GM18867 (cell line): ENCODE results near the gene RNFT2.
"Not testable (repeated sequence)": the region's sequence is repeated elsewhere in the genome, so short reads cannot be mapped to it uniquely, and the experiment has no call there.

ENCODE experiments used
- ATAC-seq: cut with Tn5 transposase; IDR thresholded peaks from one replicate; pipeline ENCODE4 v1.9.1; 2021; ENCODE audit warnings: mild to moderate bottlenecking, moderate library complexity; ENCODE audit not compliant: unreplicated experiment

Gene RNFT2

GRCh38 chr12:116742787-116743186 is 4.7 kb downstream of the RNFT2 start:
- not testable (repeated sequence) for ATAC-seq

DNA sequence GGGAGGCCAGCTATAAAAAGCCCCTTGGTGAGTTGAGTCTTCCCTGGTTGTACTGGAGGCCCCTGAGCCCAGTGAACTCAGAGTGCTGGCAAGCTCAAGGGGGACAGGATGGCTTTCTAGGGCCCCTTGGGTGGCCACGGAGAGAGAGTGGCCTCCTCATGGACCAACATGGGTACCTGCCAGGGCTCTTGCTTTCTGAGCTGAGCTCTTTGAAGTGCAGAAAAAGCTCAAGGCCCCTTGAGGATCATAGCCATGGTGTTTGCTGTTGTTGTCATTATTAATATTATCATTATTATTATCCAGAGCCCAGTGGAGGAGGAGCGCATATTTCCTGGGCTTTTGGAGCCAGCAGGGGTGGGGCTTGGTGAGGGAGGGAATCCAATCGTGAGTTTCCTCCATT is 6.7 kb downstream of the RNFT2 start:
- ATAC-seq = no peak

- ATAC-seq = no peak
Observed at GRCh38 chr12:116745554-116745953, 7.4 kb downstream of the RNFT2 start.

GRCh38 chr12:116749884-116750283 is 11.8 kb downstream of the RNFT2 start:
- ATAC-seq = no peak

- ATAC-seq = no peak
Observed at GRCh38 chr12:116750298-116750697, 12.2 kb downstream of the RNFT2 start.

DNA sequence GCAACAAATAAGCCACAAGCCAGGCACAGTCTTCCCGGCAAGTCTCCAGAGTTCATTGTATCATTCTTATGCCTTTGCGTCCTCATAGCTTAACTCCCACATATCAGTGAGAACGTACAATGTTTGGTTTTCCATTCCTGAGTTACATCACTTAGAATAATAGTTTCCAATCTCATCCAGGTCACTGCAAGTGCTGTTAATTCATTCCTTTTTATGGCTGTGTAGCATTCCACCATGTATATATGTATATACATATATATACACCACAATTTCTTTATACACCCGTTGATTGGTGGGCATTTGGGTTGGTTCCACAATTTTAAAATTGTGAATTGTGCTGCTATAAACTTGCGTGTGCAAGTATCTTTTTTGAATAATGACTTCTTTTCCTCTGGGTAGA is 16.0 kb downstream of the RNFT2 start:
- not testable (repeated sequence) for ATAC-seq

GRCh38 chr12:116754783-116755182 is 16.7 kb downstream of the RNFT2 start:
- not testable (repeated sequence) for ATAC-seq

GRCh38 chr12:116759783-116760621 is 21.9 kb downstream of the RNFT2 start:
- ATAC-seq = no peak

GRCh38 chr12:116760622-116761020 is 22.5 kb downstream of the RNFT2 start:
- no peak for ATAC-seq

DNA sequence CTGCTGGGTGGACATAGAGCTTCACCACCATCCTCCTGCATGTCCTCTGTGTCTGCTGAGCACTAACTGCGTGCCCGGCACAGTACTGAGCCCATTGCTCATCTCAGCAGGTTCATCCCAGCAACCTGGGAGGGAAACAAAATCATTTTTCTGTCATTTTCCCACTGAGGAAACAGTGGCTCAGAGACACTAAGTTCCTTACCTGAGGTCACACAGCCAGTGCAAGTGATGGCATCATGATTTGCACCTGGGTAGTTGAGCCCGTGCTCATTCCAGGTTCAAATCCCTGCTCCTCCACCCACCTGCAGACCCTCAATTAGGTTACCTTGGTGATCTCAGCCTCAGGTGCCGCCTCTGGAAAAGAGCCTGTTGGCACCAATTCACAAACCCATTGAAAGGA is 23.4 kb downstream of the RNFT2 start:
- no peak for ATAC-seq

GRCh38 chr12:116765271-116765670 is 27.2 kb downstream of the RNFT2 start:
- no peak for ATAC-seq

GRCh38 chr12:116766285-116766684 is 28.2 kb downstream of the RNFT2 start:
- no peak for ATAC-seq

DNA sequence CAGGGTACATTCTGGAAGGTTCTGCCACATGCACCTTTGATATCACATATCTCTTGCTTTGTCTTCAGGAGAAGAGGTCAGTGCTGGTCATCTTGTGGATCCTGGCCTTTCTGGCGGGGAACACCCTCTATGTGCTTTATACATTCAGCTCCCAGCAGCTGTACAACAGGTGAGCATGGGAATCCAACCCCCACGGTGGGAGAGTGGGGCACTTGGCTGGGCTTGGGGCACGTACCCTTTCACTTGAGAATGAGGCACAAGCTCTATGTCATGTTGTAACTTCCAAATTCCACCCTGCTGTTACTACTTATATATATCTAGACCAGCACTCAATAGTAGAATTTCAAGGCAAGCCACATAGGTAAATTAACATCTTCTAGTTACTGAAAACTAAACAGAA is 28.6 kb downstream of the RNFT2 start:
- no peak for ATAC-seq

DNA sequence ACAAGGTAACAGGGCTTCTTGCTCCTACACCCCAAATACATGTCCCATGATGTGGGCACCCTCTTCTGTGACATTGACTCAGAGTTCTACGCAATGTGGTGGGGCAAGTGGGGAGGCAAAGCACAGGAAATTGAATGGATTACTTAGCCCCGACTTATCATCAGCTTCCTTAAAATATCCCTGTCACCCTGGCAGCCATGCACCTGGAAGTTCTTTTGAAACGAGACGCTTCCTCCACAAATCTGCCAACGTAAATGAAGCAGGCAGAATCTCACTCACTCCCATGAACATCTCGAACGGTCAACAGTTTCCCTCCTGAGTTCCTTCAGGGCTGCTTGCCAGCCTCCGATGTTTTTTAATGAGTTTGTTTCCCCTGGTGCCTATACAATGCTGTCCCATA is 33.5 kb downstream of the RNFT2 start:
- ATAC-seq = no peak

GRCh38 chr12:116773276-116773731 is 35.2 kb downstream of the RNFT2 start:
- no peak for ATAC-seq

- no peak for ATAC-seq
Observed at GRCh38 chr12:116774020-116774419, 35.9 kb downstream of the RNFT2 start.

- no peak for ATAC-seq
Observed at GRCh38 chr12:116777245-116777644, 39.1 kb downstream of the RNFT2 start.

GRCh38 chr12:116779597-116779996 is 41.5 kb downstream of the RNFT2 start:
- ATAC-seq = no peak

DNA sequence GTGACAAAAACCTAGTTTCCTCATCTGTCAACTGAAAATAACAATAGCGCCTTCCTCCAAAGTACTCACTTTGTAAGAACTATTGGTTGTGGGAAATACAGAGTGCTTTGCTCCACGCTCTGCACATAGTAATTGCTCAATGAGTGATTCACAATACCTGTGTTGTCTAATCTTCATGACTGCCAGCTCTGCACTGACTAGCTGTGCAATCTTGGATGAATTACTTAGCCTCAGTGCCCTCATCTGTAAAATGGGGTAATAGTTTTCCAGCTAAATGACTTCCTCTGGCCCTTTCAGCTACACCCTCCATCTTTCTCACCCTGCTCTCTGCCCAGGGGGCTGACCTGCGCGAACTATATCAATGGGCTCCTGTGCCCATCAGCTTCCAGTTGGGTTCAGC is 42.8 kb downstream of the RNFT2 start:
- ATAC-seq = no peak

- ATAC-seq = no peak
Observed at GRCh38 chr12:116783525-116784237, 45.6 kb downstream of the RNFT2 start.

DNA sequence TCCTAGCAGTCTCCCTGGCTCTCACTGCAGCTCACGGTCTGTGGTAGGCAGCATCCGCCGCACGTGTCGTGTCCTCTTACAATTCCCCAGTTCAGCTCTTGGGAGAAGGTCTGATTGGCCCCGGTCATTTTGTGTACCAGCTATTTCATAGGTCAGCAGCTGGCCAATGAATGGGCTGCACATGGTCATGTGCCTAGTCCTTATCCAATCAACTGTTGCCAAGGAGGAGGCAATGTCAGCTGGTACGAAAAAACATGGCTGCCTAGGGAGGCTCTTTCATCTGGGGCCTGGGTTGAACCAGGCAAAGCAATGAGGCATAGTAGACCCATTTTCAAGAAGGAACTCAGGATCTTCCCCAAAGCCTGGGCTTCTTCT is 46.1 kb downstream of the RNFT2 start:
- no peak for ATAC-seq

GRCh38 chr12:116789562-116789961 is 51.4 kb downstream of the RNFT2 start:
- ATAC-seq = not testable (repeated sequence)
